ENCODE results near the gene PIGU.

PIGU gene

DNA sequence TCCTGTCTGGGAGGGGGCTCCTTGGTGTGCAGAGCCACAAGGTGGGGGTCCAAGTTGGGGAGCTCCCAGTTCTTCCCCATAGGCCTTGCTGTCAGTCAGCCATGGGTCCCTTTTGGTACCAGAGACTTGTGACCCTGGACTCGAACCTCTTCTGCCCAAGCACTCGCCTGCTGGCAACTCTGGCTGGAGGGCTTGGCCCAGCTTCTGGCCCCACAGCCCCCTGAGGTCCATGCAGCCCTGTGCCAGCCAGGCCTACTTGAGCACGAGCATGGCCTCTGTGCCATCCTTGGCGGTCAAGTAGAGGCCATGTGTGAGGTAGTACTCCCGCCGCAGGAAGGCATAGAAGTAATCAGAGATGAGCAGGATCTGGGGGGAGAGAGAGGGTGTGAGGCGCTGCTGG is 116.3 kb downstream of the PIGU start:
- no peak overlapping the region for H3K4me3 ChIP-seq (replicated peaks; ENCODE audit: low read depth, low read length)
- no peak for DNase-seq (ENCODE audit: low read depth)
- TF ChIP-seq, protein P1, sequence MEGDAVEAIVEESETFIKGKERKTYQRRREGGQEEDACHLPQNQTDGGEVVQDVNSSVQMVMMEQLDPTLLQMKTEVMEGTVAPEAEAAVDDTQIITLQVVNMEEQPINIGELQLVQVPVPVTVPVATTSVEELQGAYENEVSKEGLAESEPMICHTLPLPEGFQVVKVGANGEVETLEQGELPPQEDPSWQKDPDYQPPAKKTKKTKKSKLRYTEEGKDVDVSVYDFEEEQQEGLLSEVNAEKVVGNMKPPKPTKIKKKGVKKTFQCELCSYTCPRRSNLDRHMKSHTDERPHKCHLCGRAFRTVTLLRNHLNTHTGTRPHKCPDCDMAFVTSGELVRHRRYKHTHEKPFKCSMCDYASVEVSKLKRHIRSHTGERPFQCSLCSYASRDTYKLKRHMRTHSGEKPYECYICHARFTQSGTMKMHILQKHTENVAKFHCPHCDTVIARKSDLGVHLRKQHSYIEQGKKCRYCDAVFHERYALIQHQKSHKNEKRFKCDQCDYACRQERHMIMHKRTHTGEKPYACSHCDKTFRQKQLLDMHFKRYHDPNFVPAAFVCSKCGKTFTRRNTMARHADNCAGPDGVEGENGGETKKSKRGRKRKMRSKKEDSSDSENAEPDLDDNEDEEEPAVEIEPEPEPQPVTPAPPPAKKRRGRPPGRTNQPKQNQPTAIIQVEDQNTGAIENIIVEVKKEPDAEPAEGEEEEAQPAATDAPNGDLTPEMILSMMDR (IDR thresholded peaks at IDR 0.05; ENCODE audit: low read length, missing control alignments) = no peak

DNA sequence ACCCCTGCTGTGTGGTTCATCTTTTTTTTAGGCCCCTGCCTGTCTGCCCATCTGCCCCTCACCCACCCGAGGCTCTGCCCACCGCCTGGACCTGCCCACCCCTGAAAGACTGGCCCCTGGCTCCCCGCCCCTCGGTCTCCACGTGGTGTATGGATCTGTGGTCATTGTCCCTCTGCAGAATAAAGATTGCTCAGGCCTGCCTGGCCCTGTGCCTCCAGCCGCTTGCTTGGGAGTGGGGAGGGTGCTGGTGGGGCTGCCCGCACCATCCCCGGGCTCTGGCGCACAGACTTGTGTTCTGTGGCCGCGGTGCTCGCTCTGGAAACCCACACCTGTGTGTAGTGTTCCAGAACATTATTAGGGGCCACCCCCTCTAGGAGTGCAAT is 116.8 kb downstream of the PIGU start:
- TF ChIP-seq, protein P1 (IDR thresholded peaks at IDR 0.05; ENCODE audit: low read length, missing control alignments) = no peak
- no peak for DNase-seq (ENCODE audit: low read depth)
- H3K4me3 ChIP-seq (replicated peaks; ENCODE audit: low read depth, low read length) = no peak overlapping the region

DNA sequence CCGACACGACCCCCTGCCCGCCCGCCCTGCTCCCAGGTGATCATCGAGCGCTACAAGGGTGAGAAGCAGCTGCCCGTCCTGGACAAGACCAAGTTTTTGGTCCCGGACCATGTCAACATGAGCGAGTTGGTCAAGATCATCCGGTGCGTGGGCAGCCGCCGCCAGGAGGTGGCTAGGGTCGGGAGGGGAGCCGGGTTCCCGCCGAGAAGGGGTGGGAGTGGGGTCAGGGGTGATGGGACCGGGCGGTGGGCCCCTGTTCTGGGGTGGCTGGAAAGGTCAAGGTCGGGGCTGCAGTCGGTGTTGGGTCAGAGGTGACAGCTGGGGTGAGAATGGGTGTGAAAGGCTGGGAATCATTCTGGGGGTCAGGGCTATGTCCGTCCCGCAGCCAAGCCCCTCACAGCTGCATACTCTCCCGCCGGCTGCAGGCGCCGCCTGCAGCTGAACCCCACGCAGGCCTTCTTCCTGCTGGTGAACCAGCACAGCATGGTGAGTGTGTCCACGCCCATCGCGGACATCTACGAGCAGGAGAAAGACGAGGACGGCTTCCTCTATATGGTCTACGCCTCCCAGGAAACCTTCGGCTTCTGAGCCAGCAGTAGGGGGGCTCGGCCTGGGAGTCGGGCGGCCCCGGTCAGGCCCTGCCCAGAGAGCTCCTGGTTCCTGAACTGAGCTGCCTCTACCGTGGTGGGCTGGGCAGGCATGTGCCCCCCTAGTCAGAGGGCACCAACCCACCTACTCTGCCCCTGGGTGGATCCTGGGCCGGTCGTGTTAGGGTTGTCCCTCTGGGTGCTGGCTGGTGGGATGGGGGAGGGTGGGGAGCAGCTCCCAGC is 117.4 kb downstream of the PIGU start:
- H3K4me3 ChIP-seq (replicated peaks; ENCODE audit: low read depth, low read length) = peak overlapping the region; percentile 78
- DNase-seq (ENCODE audit: low read depth) = no peak
- TF ChIP-seq, protein P1 (IDR thresholded peaks at IDR 0.05; ENCODE audit: low read length, missing control alignments) = no peak

DNA sequence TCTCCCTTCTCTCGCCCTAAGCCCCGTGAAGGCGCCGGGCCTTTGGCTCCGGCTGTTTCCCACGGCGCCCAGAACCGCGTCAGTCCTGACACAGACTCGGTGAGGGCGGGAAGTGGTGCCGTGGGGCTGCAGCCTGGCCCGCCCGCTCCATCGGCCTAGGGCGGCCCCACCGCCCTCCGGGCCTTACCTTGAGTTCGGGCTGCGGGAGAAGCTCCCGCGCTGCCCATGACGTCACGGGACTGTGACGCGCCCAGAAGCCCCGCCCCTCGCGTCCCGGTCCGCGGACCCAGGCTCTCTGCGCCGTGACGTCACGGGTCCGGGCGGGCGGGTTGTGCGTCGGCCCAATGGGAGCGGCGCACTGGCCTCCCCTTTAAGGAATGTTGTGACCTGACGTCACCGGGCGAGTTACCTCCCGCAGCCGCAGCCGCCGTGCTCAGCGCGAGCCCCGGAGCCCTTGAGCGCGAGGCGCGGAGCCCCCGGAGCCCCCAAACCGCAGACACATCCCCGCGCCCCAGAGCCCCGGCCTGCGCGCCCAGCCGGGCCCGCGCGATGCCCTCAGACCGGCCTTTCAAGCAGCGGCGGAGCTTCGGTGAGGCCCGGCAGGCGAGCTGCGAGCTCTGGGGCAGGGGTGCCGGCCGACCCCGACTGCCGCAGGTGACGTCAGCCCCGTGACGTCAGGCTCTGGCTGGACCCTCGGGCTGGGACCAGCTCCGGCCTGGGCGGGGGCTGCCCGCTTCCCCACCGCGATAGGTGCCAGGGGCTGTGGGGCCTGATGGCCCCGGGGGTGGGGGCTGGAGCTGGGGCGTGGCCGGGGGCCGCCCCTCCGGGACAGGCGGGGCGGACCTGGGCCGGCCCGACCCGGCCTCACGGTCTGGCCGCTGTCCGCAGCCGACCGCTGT is 118.3 kb downstream of the PIGU start, which contains the start of gene MAP1LC3A:
TSS of gene MAP1LC3A (plus strand) at position 399 of the 899 bp plus-strand sequence. CDS start at position 550, 151 bp downstream.
- peak within 1 kb of the TSS; percentile 78 for H3K4me3 ChIP-seq (replicated peaks; ENCODE audit: low read depth, low read length)
- peak; percentile 97 for DNase-seq (ENCODE audit: low read depth)
- TF ChIP-seq, protein P1 (IDR thresholded peaks at IDR 0.05; ENCODE audit: low read length, missing control alignments) = no peak

DNA sequence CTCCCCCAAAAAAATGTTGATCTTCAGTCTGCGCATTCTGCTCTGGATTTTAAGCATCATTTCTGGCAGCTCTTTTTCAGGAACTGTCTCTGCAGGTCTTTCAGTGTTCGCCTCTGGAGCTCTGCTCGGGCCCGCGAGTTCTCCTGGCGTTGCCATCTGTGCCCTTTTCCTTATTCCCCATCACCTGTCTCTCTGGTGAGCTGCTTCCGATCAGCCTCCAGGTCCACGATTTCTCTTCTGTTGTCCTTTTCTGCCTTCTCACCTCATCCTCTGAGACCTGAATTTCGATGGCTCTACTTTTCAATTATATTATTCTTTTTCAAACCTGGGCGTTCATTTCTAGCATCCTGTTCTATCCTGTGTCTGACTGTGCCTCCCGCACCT is 119.0 kb downstream of the PIGU start:
- no peak for DNase-seq (ENCODE audit: low read depth)
- H3K4me3 ChIP-seq (replicated peaks; ENCODE audit: low read depth, low read length) = peak overlapping the region; percentile 78
- TF ChIP-seq, protein P1 (IDR thresholded peaks at IDR 0.05; ENCODE audit: low read length, missing control alignments) = no peak

DNA sequence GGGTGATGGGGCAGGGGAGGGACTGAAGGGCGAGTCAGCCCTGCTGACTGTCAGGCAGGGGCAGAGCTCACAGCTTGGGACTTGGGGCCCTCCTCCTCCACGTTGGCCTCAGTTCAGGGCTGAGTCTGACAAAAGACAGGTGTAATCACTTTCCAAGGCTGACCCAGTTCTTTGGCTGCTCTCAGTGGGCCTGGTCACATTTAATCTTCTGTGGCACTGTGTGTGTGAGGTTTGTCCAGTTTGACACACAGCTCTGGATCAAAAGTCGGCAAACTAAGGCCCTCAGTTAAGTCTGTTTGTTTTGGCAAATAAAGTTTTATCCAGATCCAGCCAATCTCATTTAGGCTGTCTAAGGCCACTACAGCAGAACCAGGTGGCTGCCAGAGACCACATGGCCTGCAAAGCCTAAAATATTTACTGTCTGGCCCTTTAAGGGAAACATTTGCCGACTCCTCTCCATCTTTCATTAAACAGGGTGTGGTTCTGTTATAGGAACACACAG is 123.5 kb downstream of the PIGU start:
- DNase-seq (ENCODE audit: low read depth) = no peak
- TF ChIP-seq, protein P1 (IDR thresholded peaks at IDR 0.05; ENCODE audit: low read length, missing control alignments) = no peak
- H3K4me3 ChIP-seq (replicated peaks; ENCODE audit: low read depth, low read length) = no peak overlapping the region
